Measurements from ENCODE around the gene GRID2IP. TPM values are rescaled to one million over a fixed set of nuclear protein-coding genes. Genes with fewer than 3 reads are reported as not detected.
A peak's percentile ranks its signal among the peaks of the same experiment; 100 is the strongest.

The GRID2IP gene
- total RNA-seq, 1 donor from 2014 or later: 0.41 TPM

DNA sequence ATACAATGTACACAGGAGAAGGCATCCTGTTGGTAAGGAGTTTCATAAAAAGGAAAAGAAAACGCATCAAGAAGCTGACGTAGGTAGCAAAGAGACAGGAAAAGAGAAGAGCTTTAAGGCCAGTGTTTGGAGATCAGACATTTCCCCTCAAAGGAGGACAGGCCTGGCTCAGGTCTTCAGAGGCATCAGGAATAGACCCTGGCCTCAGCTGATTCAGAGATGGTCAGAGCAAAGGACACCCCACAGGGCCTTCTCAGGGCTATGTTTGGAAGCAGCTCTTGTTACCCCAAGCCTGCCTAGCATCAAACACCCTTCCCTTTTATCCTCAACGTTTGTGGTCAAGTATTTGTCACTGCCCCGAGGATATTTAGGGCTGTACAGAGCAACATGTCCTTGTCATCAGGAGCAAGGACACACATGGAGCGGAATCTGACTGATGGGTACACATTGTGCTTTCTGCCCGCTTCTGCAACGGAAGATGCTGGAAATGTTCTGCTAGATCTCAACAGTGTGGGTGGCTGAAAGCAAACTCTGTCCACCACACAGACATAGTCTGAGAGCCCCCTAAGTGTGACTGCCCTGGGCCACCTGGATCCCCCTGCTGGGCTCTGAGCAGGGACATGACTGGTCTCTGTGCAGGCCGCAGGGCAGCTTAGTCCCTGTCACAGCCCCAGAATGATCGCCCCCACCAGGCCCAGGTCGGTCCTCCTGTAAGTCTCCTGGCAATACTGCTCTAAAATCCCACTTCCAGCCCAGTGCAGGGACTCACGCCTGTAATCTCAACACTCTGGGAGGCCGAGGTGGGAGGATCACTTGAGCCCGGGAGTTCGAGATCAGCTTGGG, 25.0 kb upstream of the GRID2IP start:
- TF ChIP-seq, protein P1, sequence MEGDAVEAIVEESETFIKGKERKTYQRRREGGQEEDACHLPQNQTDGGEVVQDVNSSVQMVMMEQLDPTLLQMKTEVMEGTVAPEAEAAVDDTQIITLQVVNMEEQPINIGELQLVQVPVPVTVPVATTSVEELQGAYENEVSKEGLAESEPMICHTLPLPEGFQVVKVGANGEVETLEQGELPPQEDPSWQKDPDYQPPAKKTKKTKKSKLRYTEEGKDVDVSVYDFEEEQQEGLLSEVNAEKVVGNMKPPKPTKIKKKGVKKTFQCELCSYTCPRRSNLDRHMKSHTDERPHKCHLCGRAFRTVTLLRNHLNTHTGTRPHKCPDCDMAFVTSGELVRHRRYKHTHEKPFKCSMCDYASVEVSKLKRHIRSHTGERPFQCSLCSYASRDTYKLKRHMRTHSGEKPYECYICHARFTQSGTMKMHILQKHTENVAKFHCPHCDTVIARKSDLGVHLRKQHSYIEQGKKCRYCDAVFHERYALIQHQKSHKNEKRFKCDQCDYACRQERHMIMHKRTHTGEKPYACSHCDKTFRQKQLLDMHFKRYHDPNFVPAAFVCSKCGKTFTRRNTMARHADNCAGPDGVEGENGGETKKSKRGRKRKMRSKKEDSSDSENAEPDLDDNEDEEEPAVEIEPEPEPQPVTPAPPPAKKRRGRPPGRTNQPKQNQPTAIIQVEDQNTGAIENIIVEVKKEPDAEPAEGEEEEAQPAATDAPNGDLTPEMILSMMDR (IDR thresholded peaks at IDR 0.05): no peak
- DNase-seq: no peak
- peak overlapping the region; percentile 93 for H3K27ac ChIP-seq
- H3K9me3 ChIP-seq: no peaks in the 10 kb centered on the region
- H3K36me3 ChIP-seq: peaks cover 14% of the 10 kb centered on the region
- no peaks in the 10 kb centered on the region for H3K27me3 ChIP-seq (ENCODE audit: low read depth)
- peaks cover 8% of the 10 kb centered on the region for H3K4me1 ChIP-seq
- peak overlapping the region; percentile 76 for H3K4me3 ChIP-seq
- ATAC-seq: no peak
- intact Hi-C loops (cut with DNase I): no loop called here

DNA sequence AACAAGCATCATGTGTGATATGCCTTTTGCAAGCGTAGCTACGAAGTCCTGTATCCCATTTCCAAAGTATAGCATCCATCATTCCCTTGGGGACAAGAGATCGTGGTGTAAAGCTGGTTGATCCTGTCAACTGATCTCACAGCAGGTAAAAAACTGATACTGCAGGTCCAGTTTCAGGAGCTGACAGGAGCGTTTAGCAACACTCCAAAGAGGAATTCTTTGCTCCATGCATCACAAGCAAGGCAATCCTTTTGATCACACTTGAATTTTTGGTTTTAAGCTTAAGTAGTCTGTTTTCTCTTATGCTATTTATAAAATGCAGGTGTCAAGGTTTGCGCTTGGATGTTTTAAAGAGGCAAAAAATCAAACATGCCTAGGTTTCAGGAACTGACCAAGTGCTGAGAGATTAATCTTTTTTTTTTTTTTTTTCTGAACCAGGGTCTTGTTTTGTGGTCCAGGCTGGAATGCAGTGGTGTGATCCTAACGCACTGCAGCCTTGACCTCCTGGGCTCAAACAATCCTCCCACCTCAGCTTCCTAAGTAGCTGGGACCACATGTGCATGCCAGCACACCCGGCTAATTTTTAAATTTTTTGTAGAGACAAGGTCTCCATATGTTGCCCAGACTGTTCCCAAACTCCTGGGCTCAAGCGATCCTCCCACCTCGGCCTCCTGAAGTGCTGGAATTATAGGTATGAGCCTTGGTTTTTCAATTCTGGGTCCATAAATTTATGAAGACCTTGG, 24.2 kb upstream of the GRID2IP start:
- H3K36me3 ChIP-seq: peaks cover 6% of the 10 kb centered on the region
- H3K27me3 ChIP-seq (ENCODE audit: low read depth): peaks cover 4% of the 10 kb centered on the region
- H3K4me1 ChIP-seq: peaks cover 8% of the 10 kb centered on the region
- H3K9me3 ChIP-seq: no peaks in the 10 kb centered on the region
- H3K27ac ChIP-seq: no peak overlapping the region
- TF ChIP-seq, protein P1 (IDR thresholded peaks at IDR 0.05): no peak
- ATAC-seq (no peak), DNase-seq (no peak)
- no peak overlapping the region for H3K4me3 ChIP-seq
- intact Hi-C loops (cut with DNase I): no loop called here

- H3K9me3 ChIP-seq: no peaks in the 10 kb centered on the region
- intact Hi-C loops (cut with DNase I): no loop called here
- DNase-seq: no peak
- no peaks in the 10 kb centered on the region for H3K4me1 ChIP-seq
- H3K4me3 ChIP-seq: no peak overlapping the region
- TF ChIP-seq, protein P1 (IDR thresholded peaks at IDR 0.05): no peak
- no peak overlapping the region for H3K27ac ChIP-seq
- no peak for ATAC-seq
- peaks cover 7% of the 10 kb centered on the region for H3K27me3 ChIP-seq (ENCODE audit: low read depth)
- no peaks in the 10 kb centered on the region for H3K36me3 ChIP-seq
These were observed 20.0 kb upstream of the GRID2IP start for GRCh38 chr7:6571160-6571779.

DNA sequence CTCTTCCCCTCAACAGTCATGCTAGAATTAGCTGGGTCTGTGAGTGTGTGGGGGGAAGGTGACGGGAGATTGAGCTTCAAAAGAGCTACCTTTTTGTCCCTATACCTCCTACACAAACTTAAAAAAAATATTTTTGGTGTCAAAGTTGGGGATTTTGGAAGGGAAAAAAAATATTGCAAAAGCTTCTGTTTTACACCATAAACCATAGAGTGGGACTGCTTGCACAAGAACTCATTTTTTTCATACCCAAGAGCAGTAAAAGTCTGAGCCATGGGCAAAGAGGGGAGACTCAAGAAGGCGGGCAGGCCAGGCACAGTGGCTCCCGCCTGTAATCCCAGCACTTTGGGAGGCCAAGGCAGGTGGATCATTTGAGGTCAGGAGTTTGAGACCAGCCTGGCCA, 16.6 kb upstream of the GRID2IP start:
- peaks cover 7% of the 10 kb centered on the region for H3K27me3 ChIP-seq (ENCODE audit: low read depth)
- no peaks in the 10 kb centered on the region for H3K36me3 ChIP-seq
- DNase-seq (no peak), ATAC-seq (no peak)
- TF ChIP-seq, protein P1 (IDR thresholded peaks at IDR 0.05): no peak
- intact Hi-C loops (cut with DNase I): no loop called here
- H3K4me1 ChIP-seq: no peaks in the 10 kb centered on the region
- H3K4me3 ChIP-seq: no peak overlapping the region
- H3K9me3 ChIP-seq: no peaks in the 10 kb centered on the region
- no peak overlapping the region for H3K27ac ChIP-seq

GRCh38 chr7:6565655-6566054, 14.4 kb upstream of the GRID2IP start:
- Histone ChIP-seq H3K9me3 (no peaks in the 10 kb centered on the region), H3K27me3 (ENCODE audit: low read depth) (peaks cover 5% of the 10 kb centered on the region), H3K4me3 (no peak overlapping the region), H3K4me1 (no peaks in the 10 kb centered on the region), H3K36me3 (no peaks in the 10 kb centered on the region), H3K27ac (no peak overlapping the region)
- DNase-seq (no peak), ATAC-seq (no peak)
- TF ChIP-seq, protein P1 (IDR thresholded peaks at IDR 0.05): no peak
- intact Hi-C loops (cut with DNase I): no loop called here
